K562 (cell line): ENCODE data around the gene RAI1. TPM values are rescaled to one million over a fixed set of nuclear protein-coding genes. Genes with fewer than 3 reads are reported as not detected.

Experiments
- ATAC-seq: fragments of 200-7000 bp; cut with Tn5 transposase; 3 replicates; pipeline ENCODE4 v1.9.1; 2020; ENCODE audit warnings: moderate library complexity
- BruUV-seq: library from RNA; stranded (reverse); fragments of 400-500 nt; replicated peaks from 2 replicates; lab custom pipeline; 2021; lab: Mats Ljungman, UMichigan
- CTCF ChIA-PET: fragments of 300-600 bp; formaldehyde crosslinking; extraction: SDS; loops from one replicate; lab custom pipeline; 2021; ENCODE audit warnings: low intra/inter-chr PET ratio; lab: Yijun Ruan, JAX
- POLR2A ChIA-PET: fragments of 300-600, 350-650 bp; sonication (Branson Sonifier 250); formaldehyde crosslinking; extraction: SDS; loops from one replicate; lab custom pipeline; 2021; ENCODE audit warnings: antibody characterized with exemption, inconsistent platforms; lab: Yijun Ruan, JAX
- DNase-seq, 4 experiments: peaks; one replicate each; pipeline versions ENCODE4 v3.0.0 to v3.0.0-alpha.2; 2011 to 2018; ENCODE audit warnings: low spot score in 3 of 4, mixed read lengths in 3 of 4; ENCODE audit errors: extremely low read depth in 1 of 4
- FAIRE-seq: peaks from 2 replicates; lab custom pipeline; 2011; peaks lifted over from hg19 to GRCh38; lab: Jason Lieb, UNC
- H2AFZ ChIP-seq: 2 replicates; pipeline ENCODE4 v1.6.0; 2011; ENCODE audit warnings: low read depth, low read length, control low read depth, inconsistent platforms
- H3K27ac ChIP-seq: fragments of 200-600 bp; 3 replicates; pipeline ENCODE4 v1.8.0; 2011; ENCODE audit warnings: low read depth, mild to moderate bottlenecking, control low read depth, inconsistent platforms, low read length, moderate library complexity, mixed read lengths; ENCODE audit errors: extremely low read depth
- H3K27me3 ChIP-seq, 2 experiments: fragments of 300-600 bp in 1 of 2; 2 replicates in 1 of 2; 3 replicates in 1 of 2; pipeline versions ENCODE4 v1.6.0 to v1.8.0; 2011; ENCODE audit warnings: inconsistent platforms in 2 of 2, low read length in 2 of 2, mild to moderate bottlenecking in 1 of 2, mixed read lengths in 1 of 2, moderate library complexity in 1 of 2; ENCODE audit not compliant: control insufficient read depth in 2 of 2, insufficient read depth in 2 of 2
- H3K36me3 ChIP-seq: fragments of 300-600 bp; 3 replicates; pipeline ENCODE4 v1.8.0; 2011; ENCODE audit warnings: mild to moderate bottlenecking, low read length, inconsistent platforms; ENCODE audit not compliant: control insufficient read depth, insufficient read depth
- H3K4me1 ChIP-seq, 2 experiments: fragments of 200-600 bp in 1 of 2; replicated peaks in 1 of 2; 2 replicates in 1 of 2; 3 replicates in 1 of 2; pipeline versions ENCODE4 v1.5.1 to v1.8.0; 2011; ENCODE audit warnings: inconsistent platforms in 2 of 2, low read length in 2 of 2, mild to moderate bottlenecking in 1 of 2, mixed read lengths in 1 of 2, moderate library complexity in 1 of 2; ENCODE audit not compliant: control insufficient read depth in 2 of 2, insufficient read depth in 2 of 2
- H3K4me2 ChIP-seq: 2 replicates; pipeline ENCODE4 v1.6.1; 2011; ENCODE audit warnings: low read length, control low read depth, inconsistent platforms, mixed read lengths; ENCODE audit not compliant: insufficient read depth
- H3K4me3 ChIP-seq: fragments of 200-600 bp; sonication (generic), shearing (Covaris generic); 2 replicates; pipeline ENCODE4 v1.5.1; 2016; ENCODE audit warnings: control low read depth, inconsistent platforms
- H3K79me2 ChIP-seq: fragments of 200-600 bp; 3 replicates; pipeline ENCODE4 v1.8.0; 2011; ENCODE audit warnings: low read length, inconsistent platforms; ENCODE audit not compliant: control insufficient read depth, insufficient read depth
- H3K9ac ChIP-seq, 2 experiments: 2 replicates each; pipeline versions ENCODE4 v1.6.0 to v1.6.1; 2011; ENCODE audit warnings: low read depth in 2 of 2, low read length in 2 of 2, control low read depth in 1 of 2, inconsistent platforms in 1 of 2, mild to moderate bottlenecking in 1 of 2, mixed read lengths in 1 of 2; ENCODE audit not compliant: insufficient read depth in 1 of 2
- H3K9me1 ChIP-seq: one replicate; pipeline ENCODE4 v1.6.0; 2011; ENCODE audit warnings: inconsistent platforms, mild to moderate bottlenecking, low read length, moderate library complexity; ENCODE audit not compliant: control insufficient read depth, insufficient read depth
- H3K9me3 ChIP-seq: replicated peaks from 2 replicates; pipeline ENCODE4 v1.5.1; 2011; ENCODE audit warnings: low read depth, low read length, inconsistent platforms; ENCODE audit not compliant: control insufficient read depth, insufficient read depth
- H4K20me1 ChIP-seq: replicated peaks from 2 replicates; pipeline ENCODE4 v1.6.1; 2011; ENCODE audit warnings: low read length, inconsistent platforms, mixed read lengths; ENCODE audit not compliant: control insufficient read depth, insufficient read depth
- CHD4 ChIP-seq: fragments of 200-600 bp; sonication (generic); IDR thresholded peaks from 3 replicates; pipeline ENCODE4 v1.6.1; 2012; ENCODE audit warnings: low read depth, mild to moderate bottlenecking, mixed read lengths, low read length, inconsistent platforms; ENCODE audit not compliant: insufficient read depth, insufficient replicate concordance, poor library complexity, severe bottlenecking
- CTCF ChIP-seq, 3 experiments: IDR thresholded peaks in 2 of 3; conservative IDR thresholded peaks in 1 of 3; 2 replicates each; pipeline ENCODE4 v1.5.1; 2011 to 2012; ENCODE audit warnings: low read length in 3 of 3, mild to moderate bottlenecking in 3 of 3, control low read depth in 2 of 3, improper control_type of control experiment in 1 of 3, inconsistent platforms in 1 of 3, low read depth in 1 of 3, mixed read lengths in 1 of 3, moderate library complexity in 1 of 3; ENCODE audit not compliant: insufficient read depth in 2 of 3
- POLR2A ChIP-seq: fragments of 450-650 bp; conservative IDR thresholded peaks from 2 replicates; pipeline ENCODE4 v1.6.1; 2016
- POLR2G ChIP-seq: fragments of 200-400 bp; formaldehyde crosslinking; IDR thresholded peaks from 2 replicates; pipeline ENCODE4 v1.6.1; 2017; ENCODE audit warnings: low read depth, mild to moderate bottlenecking, antibody characterized with exemption, low read length, moderate library complexity
- PTRF ChIP-seq: fragments of 450-650 bp; IDR thresholded peaks from 2 replicates; pipeline ENCODE4 v1.6.1; 2016; ENCODE audit warnings: mild to moderate bottlenecking, missing genetic modification characterization, missing compliant biosample characterization
- RBFOX2 ChIP-seq: fragments of 200-400 bp; formaldehyde crosslinking; IDR thresholded peaks from 2 replicates; pipeline ENCODE4 v1.6.1; 2017; ENCODE audit warnings: low read depth, mild to moderate bottlenecking, low read length, moderate library complexity
- ZBTB7A ChIP-seq: IDR thresholded peaks from 2 replicates; pipeline ENCODE4 v1.6.1; 2011; ENCODE audit warnings: low read depth, mild to moderate bottlenecking, low read length, moderate library complexity, borderline replicate concordance; ENCODE audit not compliant: control insufficient read depth
- WGBS: fragments of 100-300 bp; shearing (Covaris generic); methylation state at CpG from one replicate; pipeline ENCODE4 v1.1.6; 2016; ENCODE audit warnings: low coverage, mixed read lengths; ENCODE audit not compliant: insufficient coverage; ENCODE audit errors: missing lambda C conversion rate; 5-methylcytosine and 5-hydroxymethylcytosine counted together
- in situ Hi-C: fragments of 300-500 bp; cut with MboI; formaldehyde crosslinking; loops from 4 replicates; pipeline ENCODE4 v1.15.0; 2018; ENCODE audit warnings: inconsistent platforms, mixed read lengths
- intact Hi-C: fragments of 100-400 bp; cut with micrococcal nuclease; formaldehyde crosslinking; loops from 2 replicates; pipeline ENCODE4 v1.14.2; 2022
- polyA plus RNA-seq, 8 experiments: library from polyadenylated mRNA; depleted of rRNA in 4 of 8; stranded (reverse) in 5 of 8; unstranded in 3 of 8; fragments of >200 nt; fragmentation: Nextera tagmentation in 2 of 8; fragmentation: Illumina TruSeq in 1 of 8; extraction: Ambion mirVana in 2 of 8; extraction: Trizol in 1 of 8; gene quantifications; 2 replicates each; pipeline versions ENCODE4 v1.2.1 to v1.2.3, GENCODE V29; 2011 to 2014; ENCODE audit warnings: inconsistent platforms in 1 of 8, missing spikeins in 1 of 8
- total RNA-seq, 7 experiments: library from RNA; depleted of rRNA in 6 of 7; stranded (reverse); fragments of >200 nt in 6 of 7; fragmentation: Illumina TruSeq in 2 of 7; extraction: Trizol in 2 of 7; gene quantifications; 2 replicates each; pipeline versions ENCODE4 v1.2.1 to v1.2.3, GENCODE V29; 2011 to 2021; ENCODE audit warnings: low replicate concordance in 1 of 7
- TF ChIP-seq, protein P1 (sequence below): sonication (generic); IDR thresholded peaks from 2 replicates; pipeline ENCODE4 v1.6.1; 2016

RAI1 gene
- total and polyA plus RNA-seq, 9 of the 15 experiments (the other 6 are each of a cell fraction or from before 2014, with no cell fraction given), result 0.68 to 19.9 (median 5.5) TPM

DNA sequence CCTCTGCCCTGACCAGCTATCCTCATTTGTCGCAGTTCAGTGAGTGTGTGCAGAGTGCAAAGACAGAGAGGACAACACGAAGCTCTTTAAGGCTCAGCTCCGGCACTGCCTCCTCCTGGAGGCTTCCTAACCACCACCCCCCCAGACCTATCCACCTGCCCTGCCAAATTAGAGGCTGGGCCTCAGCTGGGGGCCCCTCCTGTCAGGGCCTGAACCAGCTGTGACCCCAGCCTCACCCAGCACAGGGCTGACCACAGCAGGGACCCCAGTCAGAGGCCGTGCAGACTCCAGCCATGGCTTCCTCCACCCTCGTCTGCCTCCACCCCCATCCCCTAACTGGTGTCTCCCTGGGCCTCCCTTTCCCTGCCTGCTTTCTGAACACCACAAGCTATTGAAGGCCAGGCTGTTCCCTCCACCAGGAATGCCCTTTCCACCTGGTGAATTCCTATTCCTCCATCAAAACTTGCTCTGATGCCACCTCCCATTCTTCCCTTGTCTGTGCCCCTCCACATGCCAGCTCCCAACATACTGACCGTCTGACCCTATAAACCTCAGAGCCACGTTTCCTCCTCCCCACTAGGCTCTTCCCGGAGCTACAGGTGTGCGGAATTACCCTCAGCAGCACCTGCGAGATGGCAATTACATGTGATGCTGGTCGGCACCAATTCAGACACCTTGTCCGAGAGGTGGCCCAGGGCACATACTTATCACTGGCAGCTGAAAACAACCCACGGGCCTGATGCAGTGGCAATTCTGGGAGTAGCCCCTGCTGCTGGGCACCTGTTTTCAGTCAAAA lies 146.8 kb downstream of the RAI1 start:
- POLR2A ChIA-PET, result interaction anchor here (0.6 to 6.0 kb wide), 6 partner anchors 8 to 21 kb away, joined by 3 to 102 read pairs (median 4); partner anchors contain the start of gene SREBF1
- no peaks in the 10 kb centered on the region for H3K9me1 ChIP-seq
- TF ChIP-seq POLR2G, result peak; percentile 27; the same call in 1 of the 2 replicates
- TF ChIP-seq RBFOX2, result 0 out of 2 replicates have a peak, but pooled peaks have one; percentile 13
- TF ChIP-seq, protein P1, sequence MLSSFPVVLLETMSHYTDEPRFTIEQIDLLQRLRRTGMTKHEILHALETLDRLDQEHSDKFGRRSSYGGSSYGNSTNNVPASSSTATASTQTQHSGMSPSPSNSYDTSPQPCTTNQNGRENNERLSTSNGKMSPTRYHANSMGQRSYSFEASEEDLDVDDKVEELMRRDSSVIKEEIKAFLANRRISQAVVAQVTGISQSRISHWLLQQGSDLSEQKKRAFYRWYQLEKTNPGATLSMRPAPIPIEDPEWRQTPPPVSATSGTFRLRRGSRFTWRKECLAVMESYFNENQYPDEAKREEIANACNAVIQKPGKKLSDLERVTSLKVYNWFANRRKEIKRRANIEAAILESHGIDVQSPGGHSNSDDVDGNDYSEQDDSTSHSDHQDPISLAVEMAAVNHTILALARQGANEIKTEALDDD, result no peak
- 0 out of 2 replicates have a peak, but pooled peaks have one; percentile 19 for TF ChIP-seq ZBTB7A
- TF ChIP-seq PTRF (tag), result no peak
- peak; percentile 32; the same call in 1 of the 2 replicates for TF ChIP-seq POLR2A
- TF ChIP-seq CHD4, result no peak
- 0 out of 6 replicates have a peak, but pooled peaks of 1 of the 3 experiments have one; percentile 17 for TF ChIP-seq CTCF (IDR thresholded peaks at IDR 0.05 in 2 of 3, conservative IDR thresholded peaks at IDR 0.05 in 1 of 3; ENCODE audit: insufficient read depth in 2 of 3, low read depth in 1 of 3, low read length in 3 of 3)
- intact Hi-C loops (loop anchor here (10.0 kb wide), 1 partner anchor 143 kb away; the partner anchor contains the start of gene RAI1), in situ Hi-C loops (no loop called here)
- BruUV-seq, result no TSS peak
- H3K4me2 ChIP-seq, result no peak overlapping the region
- peaks cover 94% of the 10 kb centered on the region for H3K79me2 ChIP-seq
- H2AFZ ChIP-seq, result no peak overlapping the region
- ATAC-seq (no peak; the same call in 2 of the 3 replicates), FAIRE-seq (no peak), DNase-seq (no peak)
- H3K4me1 ChIP-seq, result peaks cover 52 to 60% of the 10 kb centered on the region in 2 experiments
- WGBS, result 64% methylated on average over 12 of the region's 13 CpGs
- peak overlapping the region in 1 of 2 experiments; percentile 81; a peak in 2 of 4 replicates for H3K9ac ChIP-seq
- no peak overlapping the region for H3K4me3 ChIP-seq
- CTCF ChIA-PET, result no interaction called here
- peaks cover 29% of the 10 kb centered on the region; the same call in 1 of the 2 replicates for H4K20me1 ChIP-seq
- H3K27ac ChIP-seq, result peak overlapping the region; percentile 44; the same call in 2 of the 3 replicates
- peaks cover 65% of the 10 kb centered on the region; the same call in 2 of the 3 replicates for H3K36me3 ChIP-seq
- no peaks in the 10 kb centered on the region for H3K27me3 ChIP-seq
- no peaks in the 10 kb centered on the region for H3K9me3 ChIP-seq
